H9 (cell line): Measurements from ENCODE around the gene FLT1. TPM values are rescaled to one million over a fixed set of nuclear protein-coding genes. Genes with fewer than 3 reads are reported as not detected.
A peak's percentile ranks its signal among the peaks of the same experiment; 100 is the strongest.

Source experiments
- DNase-seq: peaks from one replicate; pipeline ENCODE4 v3.0.0-alpha.2; 2017
- H2AFZ ChIP-seq: one replicate; pipeline ENCODE4 v1.6.1; 2013; ENCODE audit warnings: mild to moderate bottlenecking, low read length, control low read depth, moderate library complexity
- H2AK5ac ChIP-seq: 2 replicates; pipeline ENCODE4 v1.6.1; 2013; ENCODE audit warnings: low read length, control low read depth, mixed read lengths; ENCODE audit not compliant: insufficient read length
- H2BK120ac ChIP-seq: one replicate; pipeline ENCODE4 v1.6.1; 2013; ENCODE audit warnings: low read depth, mild to moderate bottlenecking, low read length, control low read depth, inconsistent platforms; ENCODE audit not compliant: poor library complexity, severe bottlenecking
- H2BK12ac ChIP-seq: 2 replicates; pipeline ENCODE4 v1.6.1; 2013; ENCODE audit warnings: low read length, control low read depth, mixed read lengths, low read depth; ENCODE audit not compliant: insufficient read length
- H2BK15ac ChIP-seq: 2 replicates; pipeline ENCODE4 v1.6.1; 2013; ENCODE audit warnings: low read depth, low read length, control low read depth
- H2BK20ac ChIP-seq: one replicate; pipeline ENCODE4 v1.6.1; 2013; ENCODE audit warnings: low read depth, mild to moderate bottlenecking, low read length, control low read depth, inconsistent platforms; ENCODE audit not compliant: poor library complexity, severe bottlenecking
- H2BK5ac ChIP-seq: 2 replicates; pipeline ENCODE4 v1.6.1; 2013; ENCODE audit warnings: low read length, control low read depth, mixed read lengths; ENCODE audit not compliant: insufficient read length
- H3K14ac ChIP-seq: 2 replicates; pipeline ENCODE4 v1.6.1; 2013; ENCODE audit warnings: low read length, control low read depth; ENCODE audit not compliant: insufficient read depth
- H3K18ac ChIP-seq: 2 replicates; pipeline ENCODE4 v1.6.1; 2013; ENCODE audit warnings: low read depth, mild to moderate bottlenecking, mixed read lengths, low read length, control low read depth; ENCODE audit not compliant: insufficient read length
- H3K23ac ChIP-seq: 2 replicates; pipeline ENCODE4 v1.6.1; 2013; ENCODE audit warnings: low read length, control low read depth, mixed read lengths, low read depth; ENCODE audit not compliant: insufficient read length
- H3K23me2 ChIP-seq: 2 replicates; pipeline ENCODE4 v1.6.1; 2013; ENCODE audit warnings: low read depth, mild to moderate bottlenecking, mixed read lengths, low read length, control low read depth; ENCODE audit not compliant: insufficient read length, poor library complexity, severe bottlenecking
- H3K27ac ChIP-seq: 2 replicates; pipeline ENCODE4 v1.5.1; 2013; ENCODE audit warnings: low read length, control low read depth, mixed read lengths, low read depth; ENCODE audit not compliant: insufficient read length
- H3K27me3 ChIP-seq: 2 replicates; pipeline ENCODE4 v1.6.1; 2013; ENCODE audit warnings: low read length, control low read depth, inconsistent platforms; ENCODE audit not compliant: insufficient read depth
- H3K4ac ChIP-seq: 2 replicates; pipeline ENCODE4 v1.6.1; 2013; ENCODE audit warnings: low read depth, mild to moderate bottlenecking, control low read depth, inconsistent platforms, low read length, moderate library complexity
- H3K4me1 ChIP-seq: 2 replicates; pipeline ENCODE4 v1.6.1; 2013; ENCODE audit warnings: low read length, control low read depth, inconsistent platforms; ENCODE audit not compliant: insufficient read depth
- H3K4me2 ChIP-seq: 2 replicates; pipeline ENCODE4 v1.6.1; 2013; ENCODE audit warnings: low read length, control low read depth, mixed read lengths; ENCODE audit not compliant: insufficient read length, insufficient read depth
- H3K56ac ChIP-seq: 2 replicates; pipeline ENCODE4 v1.6.1; 2013; ENCODE audit warnings: low read depth, mild to moderate bottlenecking, mixed read lengths, low read length, control low read depth; ENCODE audit not compliant: insufficient read length
- H3K79me1 ChIP-seq: 2 replicates; pipeline ENCODE4 v1.6.1; 2013; ENCODE audit warnings: low read depth, mild to moderate bottlenecking, moderate library complexity, low read length, control low read depth, inconsistent platforms; ENCODE audit not compliant: insufficient read depth, poor library complexity, severe bottlenecking
- H3K79me2 ChIP-seq: 2 replicates; pipeline ENCODE4 v1.6.1; 2013; ENCODE audit warnings: low read length, control low read depth, inconsistent platforms; ENCODE audit not compliant: insufficient read depth
- H3K9ac ChIP-seq: 2 replicates; pipeline ENCODE4 v1.6.1; 2013; ENCODE audit warnings: low read length, control low read depth, mixed read lengths; ENCODE audit not compliant: insufficient read length; ENCODE audit errors: extremely low read depth
- H3K9me3 ChIP-seq: one replicate; pipeline ENCODE4 v1.6.1; 2013; ENCODE audit warnings: low read depth, low read length, inconsistent platforms; ENCODE audit not compliant: control insufficient read depth
- H3T11ph ChIP-seq: one replicate; pipeline ENCODE4 v1.6.1; 2013; ENCODE audit warnings: mild to moderate bottlenecking, low read length, control low read depth, inconsistent platforms
- H4K20me1 ChIP-seq: one replicate; pipeline ENCODE4 v1.6.1; 2013; ENCODE audit not compliant: control insufficient read depth, insufficient read length, insufficient read depth
- H4K5ac ChIP-seq: 2 replicates; pipeline ENCODE4 v1.6.1; 2013; ENCODE audit warnings: low read depth, mild to moderate bottlenecking, mixed read lengths, low read length, control low read depth; ENCODE audit not compliant: insufficient read length
- H4K8ac ChIP-seq: replicated peaks from 2 replicates; pipeline ENCODE4 v1.6.1; 2013; ENCODE audit warnings: low read length, control low read depth, mixed read lengths, low read depth; ENCODE audit not compliant: insufficient read length
- H4K91ac ChIP-seq: 2 replicates; pipeline ENCODE4 v1.6.1; 2013; ENCODE audit warnings: low read depth, mild to moderate bottlenecking, moderate library complexity, mixed read lengths, low read length, control low read depth; ENCODE audit not compliant: insufficient read length
- H3K27ac Mint-ChIP-seq, 3 experiments: 2 replicates in 2 of 3; 3 replicates in 1 of 3; pipeline ENCODE4 v1.8.0; 2020 to 2021; ENCODE audit warnings: mixed read lengths in 3 of 3, mild to moderate bottlenecking in 1 of 3, moderate library complexity in 1 of 3
- H3K27me3 Mint-ChIP-seq: 2 replicates; pipeline ENCODE4 v1.8.0; 2021; ENCODE audit warnings: low read depth, mild to moderate bottlenecking, moderate library complexity, mixed read lengths
- H3K36me3 Mint-ChIP-seq, 3 experiments: 2 replicates in 2 of 3; 3 replicates in 1 of 3; pipeline ENCODE4 v1.8.0; 2020 to 2021; ENCODE audit warnings: low read depth in 3 of 3, mixed read lengths in 3 of 3; ENCODE audit not compliant: insufficient read depth in 1 of 3
- H3K4me1 Mint-ChIP-seq, 2 experiments: 2 replicates each; pipeline ENCODE4 v1.8.0; 2020; ENCODE audit warnings: mixed read lengths in 2 of 2
- H3K4me3 Mint-ChIP-seq, 2 experiments: 2 replicates in 1 of 2; 3 replicates in 1 of 2; pipeline ENCODE4 v1.8.0; 2020 to 2021; ENCODE audit warnings: mild to moderate bottlenecking in 2 of 2, mixed read lengths in 2 of 2, moderate library complexity in 1 of 2
- H3K9me3 Mint-ChIP-seq, 2 experiments: 2 replicates in 1 of 2; 3 replicates in 1 of 2; pipeline ENCODE4 v1.8.0; 2020; ENCODE audit warnings: mild to moderate bottlenecking in 2 of 2, mixed read lengths in 2 of 2, moderate library complexity in 1 of 2
- WGBS: extraction: QIAGEN DNeasy Blood & Tissue Kit; methylation state at CpG from one replicate; pipeline ENCODE4 v1.1.7; 2013; ENCODE audit warnings: missing lambda C conversion rate, low lambda C conversion rate, mixed read lengths; ENCODE audit not compliant: insufficient read length; ENCODE audit errors: extremely low coverage; 5-methylcytosine and 5-hydroxymethylcytosine counted together
- total RNA-seq: library from RNA; stranded (reverse); gene quantifications from 2 replicates; pipeline ENCODE4 v1.2.1, GENCODE V29; 2021
- TF ChIP-seq, protein P1 (sequence below): fragments of 200-600 bp; sonication (generic); conservative IDR thresholded peaks from 3 replicates; pipeline ENCODE4 v1.8.0; 2021; ENCODE audit warnings: antibody characterized with exemption, mild to moderate bottlenecking

Gene FLT1
- total RNA-seq, 1 experiment from 2014 or later = 84.1 TPM

DNA sequence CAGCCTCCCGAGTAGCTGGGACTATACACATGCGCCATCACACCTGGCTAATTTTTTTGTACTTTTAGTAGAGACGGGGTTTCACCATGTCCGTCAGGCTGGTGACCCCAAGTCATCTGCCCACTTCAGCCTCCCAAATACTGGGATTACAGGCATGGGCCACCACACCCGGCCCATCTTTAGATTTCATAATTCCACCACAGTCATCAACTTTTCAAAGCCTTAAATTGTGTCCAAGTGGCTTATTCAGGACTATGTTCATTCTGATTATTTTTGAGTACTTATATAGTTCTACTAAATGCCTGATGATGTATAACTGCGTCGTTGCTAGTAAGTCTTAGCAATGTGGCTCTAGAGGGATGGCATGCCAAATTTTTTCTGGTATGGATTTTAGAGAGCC, 36.9 kb downstream of the FLT1 start:
- Histone ChIP-seq H3K4ac (no peak overlapping the region), H3K23me2 (no peaks in the 10 kb centered on the region), H2AFZ (no peak overlapping the region), H3K56ac (no peak overlapping the region), H2AK5ac (no peak overlapping the region), H3K4me2 (no peak overlapping the region), H3K23ac (no peak overlapping the region), H4K20me1 (no peaks in the 10 kb centered on the region), H3K18ac (no peak overlapping the region), H4K5ac (no peak overlapping the region), H3K79me1 (peaks cover 2% of the 10 kb centered on the region), H3K27me3 (no peaks in the 10 kb centered on the region), H3T11ph (no peak overlapping the region), H3K14ac (no peak overlapping the region), H4K8ac (no peak overlapping the region), H4K91ac (no peak overlapping the region), H3K27ac (no peak overlapping the region), H2BK12ac (no peak overlapping the region), H2BK15ac (no peak overlapping the region), H2BK120ac (no peak overlapping the region), H3K4me1 (peaks cover 11% of the 10 kb centered on the region), H3K9ac (no peak overlapping the region), H2BK20ac (no peak overlapping the region), H3K9me3 (no peaks in the 10 kb centered on the region), H2BK5ac (no peak overlapping the region), H3K79me2 (0 out of 2 replicates have a peak, but pooled peaks cover 4% of the 10 kb centered on the region)
- no peaks in the 10 kb centered on the region for H3K27me3 Mint-ChIP-seq
- peak overlapping the region in 2 of 3 experiments; percentile 17 to 87; a peak in 3 of 7 replicates for H3K27ac Mint-ChIP-seq
- no CpG with 5 or more reads among the region's 7 CpGs for WGBS
- TF ChIP-seq, protein P1, sequence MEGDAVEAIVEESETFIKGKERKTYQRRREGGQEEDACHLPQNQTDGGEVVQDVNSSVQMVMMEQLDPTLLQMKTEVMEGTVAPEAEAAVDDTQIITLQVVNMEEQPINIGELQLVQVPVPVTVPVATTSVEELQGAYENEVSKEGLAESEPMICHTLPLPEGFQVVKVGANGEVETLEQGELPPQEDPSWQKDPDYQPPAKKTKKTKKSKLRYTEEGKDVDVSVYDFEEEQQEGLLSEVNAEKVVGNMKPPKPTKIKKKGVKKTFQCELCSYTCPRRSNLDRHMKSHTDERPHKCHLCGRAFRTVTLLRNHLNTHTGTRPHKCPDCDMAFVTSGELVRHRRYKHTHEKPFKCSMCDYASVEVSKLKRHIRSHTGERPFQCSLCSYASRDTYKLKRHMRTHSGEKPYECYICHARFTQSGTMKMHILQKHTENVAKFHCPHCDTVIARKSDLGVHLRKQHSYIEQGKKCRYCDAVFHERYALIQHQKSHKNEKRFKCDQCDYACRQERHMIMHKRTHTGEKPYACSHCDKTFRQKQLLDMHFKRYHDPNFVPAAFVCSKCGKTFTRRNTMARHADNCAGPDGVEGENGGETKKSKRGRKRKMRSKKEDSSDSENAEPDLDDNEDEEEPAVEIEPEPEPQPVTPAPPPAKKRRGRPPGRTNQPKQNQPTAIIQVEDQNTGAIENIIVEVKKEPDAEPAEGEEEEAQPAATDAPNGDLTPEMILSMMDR = no peak
- no peak for DNase-seq
- peaks cover 0 to 2% of the 10 kb centered on the region in 2 experiments; a peak in 2 of 5 replicates for H3K9me3 Mint-ChIP-seq
- peaks cover 69 to 81% (median 78%) of the 10 kb centered on the region in 3 experiments for H3K36me3 Mint-ChIP-seq
- H3K4me3 Mint-ChIP-seq = no peak overlapping the region
- peaks cover 43 to 49% of the 10 kb centered on the region in 2 experiments for H3K4me1 Mint-ChIP-seq
